BE2C (cell line): ENCODE results near the gene WAC.
"Not testable (repeated sequence)": the region's sequence is repeated elsewhere in the genome, so short reads cannot be mapped to it uniquely, and the experiment has no call there.

Source experiments
- DNase-seq: peaks from one replicate; pipeline ENCODE4 v3.0.0-alpha.2; 2020
- H3K27me3 ChIP-seq: fragments of 250-450 bp; sonication (Bioruptor Pico); 2 replicates; pipeline ENCODE4 v1.5.1; 2020; ENCODE audit warnings: mild to moderate bottlenecking
- H3K36me3 ChIP-seq: fragments of 250-450 bp; sonication (Bioruptor Pico); 2 replicates; pipeline ENCODE4 v1.5.1; 2020; ENCODE audit warnings: mild to moderate bottlenecking
- H3K4me1 ChIP-seq: fragments of 250-450 bp; sonication (Bioruptor Pico); 2 replicates; pipeline ENCODE4 v1.5.1; 2020
- H3K4me3 ChIP-seq: 2 replicates; pipeline ENCODE4 v1.5.1; 2011; ENCODE audit warnings: low read depth, low read length
- H3K9me3 ChIP-seq: fragments of 250-450 bp; sonication (Bioruptor Pico); 2 replicates; pipeline ENCODE4 v1.5.1; 2020
- TF ChIP-seq, protein P1 (sequence below): IDR thresholded peaks from 2 replicates; pipeline ENCODE4 v1.5.1; 2012; ENCODE audit warnings: mild to moderate bottlenecking, low read depth, low read length

The WAC gene

DNA sequence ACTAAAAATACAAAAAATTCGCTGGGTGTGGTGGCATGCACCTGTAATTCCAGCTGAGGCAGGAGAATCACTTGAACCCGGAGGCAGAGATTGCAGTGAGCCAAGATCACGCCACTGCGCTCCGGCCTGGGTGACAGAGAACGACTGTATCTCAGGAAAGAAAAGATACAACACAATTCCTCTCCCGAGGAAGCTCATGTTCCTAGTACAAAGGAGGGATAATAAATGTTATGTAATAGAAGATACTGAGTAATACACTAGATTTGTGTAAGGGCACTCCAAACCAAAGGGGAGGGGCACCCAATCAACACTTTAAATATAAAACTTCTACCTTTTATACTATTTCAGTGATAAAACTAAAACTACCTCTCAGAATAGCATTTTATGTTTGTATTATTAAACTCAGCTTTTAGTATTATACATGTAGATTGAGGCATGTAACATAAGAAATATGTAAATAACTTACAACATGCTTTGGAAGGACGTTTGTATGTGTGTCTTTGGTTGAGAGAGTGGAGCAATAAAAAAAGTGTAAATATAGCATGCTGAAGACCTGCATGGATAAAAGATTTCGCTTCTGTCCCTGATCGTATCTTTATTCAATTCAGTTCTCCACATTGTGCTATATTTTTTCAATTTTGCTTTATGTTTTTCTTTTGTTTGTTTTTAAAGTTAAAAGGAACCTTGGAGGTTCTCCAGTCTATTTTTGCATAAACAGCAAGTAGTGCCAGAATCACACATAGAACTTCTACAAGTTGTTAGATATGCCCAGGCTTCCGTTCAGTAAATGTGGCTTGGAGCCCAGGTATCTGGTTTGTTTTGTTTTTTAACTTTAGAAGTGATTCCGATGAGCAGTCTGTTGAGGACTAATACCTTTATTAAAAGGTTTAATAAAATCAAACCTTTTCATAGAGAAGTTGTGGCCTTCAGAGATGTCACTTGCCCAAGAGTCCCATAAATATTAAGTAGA, 71.9 kb downstream of the WAC start:
- TF ChIP-seq, protein P1, sequence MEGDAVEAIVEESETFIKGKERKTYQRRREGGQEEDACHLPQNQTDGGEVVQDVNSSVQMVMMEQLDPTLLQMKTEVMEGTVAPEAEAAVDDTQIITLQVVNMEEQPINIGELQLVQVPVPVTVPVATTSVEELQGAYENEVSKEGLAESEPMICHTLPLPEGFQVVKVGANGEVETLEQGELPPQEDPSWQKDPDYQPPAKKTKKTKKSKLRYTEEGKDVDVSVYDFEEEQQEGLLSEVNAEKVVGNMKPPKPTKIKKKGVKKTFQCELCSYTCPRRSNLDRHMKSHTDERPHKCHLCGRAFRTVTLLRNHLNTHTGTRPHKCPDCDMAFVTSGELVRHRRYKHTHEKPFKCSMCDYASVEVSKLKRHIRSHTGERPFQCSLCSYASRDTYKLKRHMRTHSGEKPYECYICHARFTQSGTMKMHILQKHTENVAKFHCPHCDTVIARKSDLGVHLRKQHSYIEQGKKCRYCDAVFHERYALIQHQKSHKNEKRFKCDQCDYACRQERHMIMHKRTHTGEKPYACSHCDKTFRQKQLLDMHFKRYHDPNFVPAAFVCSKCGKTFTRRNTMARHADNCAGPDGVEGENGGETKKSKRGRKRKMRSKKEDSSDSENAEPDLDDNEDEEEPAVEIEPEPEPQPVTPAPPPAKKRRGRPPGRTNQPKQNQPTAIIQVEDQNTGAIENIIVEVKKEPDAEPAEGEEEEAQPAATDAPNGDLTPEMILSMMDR = no peak
- no peaks in the 10 kb centered on the region for H3K9me3 ChIP-seq
- H3K4me3 ChIP-seq = no peak overlapping the region
- H3K27me3 ChIP-seq = no peaks in the 10 kb centered on the region
- no peak for DNase-seq
- peaks cover 39% of the 10 kb centered on the region for H3K36me3 ChIP-seq
- H3K4me1 ChIP-seq = no peaks in the 10 kb centered on the region

GRCh38 chr10:28606568-28606967, 73.7 kb downstream of the WAC start:
- Histone ChIP-seq H3K4me1 (no peaks in the 10 kb centered on the region), H3K9me3 (no peaks in the 10 kb centered on the region), H3K27me3 (no peaks in the 10 kb centered on the region), H3K36me3 (peaks cover 43% of the 10 kb centered on the region), H3K4me3 (no peak overlapping the region)
- TF ChIP-seq, protein P1 = no peak
- DNase-seq = no peak

DNA sequence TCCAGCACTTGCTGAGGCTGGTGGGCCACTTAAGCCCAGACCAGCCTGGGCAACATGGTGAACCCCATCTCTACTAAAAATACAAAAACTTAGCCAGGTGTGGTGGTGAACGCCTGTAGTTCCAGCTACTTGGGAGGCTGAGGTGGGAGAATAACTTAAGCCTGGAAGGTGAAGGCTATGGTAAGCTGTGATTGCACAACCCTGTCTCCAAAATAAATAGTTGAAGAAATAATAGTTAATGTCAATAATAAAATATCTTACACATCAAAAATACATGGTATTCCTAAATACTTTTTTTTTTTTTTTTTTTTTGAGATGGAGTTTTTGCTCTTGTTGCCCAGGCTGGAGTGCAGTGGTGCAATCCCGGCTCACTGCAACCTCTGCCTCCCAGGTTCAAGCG, 76.7 kb downstream of the WAC start:
- H3K9me3 ChIP-seq, DNase-seq: not testable (repeated sequence)
- peaks cover 60% of the 10 kb centered on the region for H3K36me3 ChIP-seq

DNA sequence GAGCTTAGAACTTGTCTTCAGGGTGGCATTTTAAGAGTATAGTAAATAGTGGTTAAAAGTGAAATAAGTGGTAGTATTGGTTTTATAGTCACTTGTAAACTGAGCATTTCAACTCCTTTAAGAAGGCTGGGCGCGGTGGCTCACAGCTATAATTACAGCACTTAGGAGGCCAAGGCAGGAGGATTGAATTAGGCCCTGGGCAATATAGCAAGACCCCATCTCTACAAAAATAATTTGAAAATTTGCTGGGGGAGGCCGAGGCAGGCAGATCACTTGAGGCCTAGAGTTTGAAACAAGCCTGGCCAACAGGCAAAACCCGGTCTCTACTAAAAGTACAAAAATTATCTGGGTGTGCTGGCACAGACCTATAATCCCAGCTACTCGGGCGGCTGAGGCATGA, 80.0 kb downstream of the WAC start:
- Histone ChIP-seq H3K36me3 (peaks cover 86% of the 10 kb centered on the region), H3K4me1 (no peaks in the 10 kb centered on the region), H3K9me3 (no peaks in the 10 kb centered on the region), H3K27me3 (no peaks in the 10 kb centered on the region), H3K4me3 (no peak overlapping the region)
- TF ChIP-seq, protein P1 = no peak
- DNase-seq = no peak

More for the DNA sequence above, 76.7 kb downstream of the WAC start:
- not testable (repeated sequence) for H3K27me3 ChIP-seq, H3K4me3 ChIP-seq, H3K4me1 ChIP-seq

- no peaks in the 10 kb centered on the region for H3K4me1 ChIP-seq
- H3K9me3 ChIP-seq = no peaks in the 10 kb centered on the region
- no peak for DNase-seq
- TF ChIP-seq, protein P1 = no peak
- H3K36me3 ChIP-seq = peaks cover 79% of the 10 kb centered on the region
- no peaks in the 10 kb centered on the region for H3K27me3 ChIP-seq
- H3K4me3 ChIP-seq = no peak overlapping the region
These were observed 83.6 kb downstream of the WAC start for GRCh38 chr10:28616514-28616913.

- no peak overlapping the region for H3K4me3 ChIP-seq
- TF ChIP-seq, protein P1 = no peak
- DNase-seq = no peak
- peaks cover 54% of the 10 kb centered on the region for H3K36me3 ChIP-seq
- no peaks in the 10 kb centered on the region for H3K27me3 ChIP-seq
- no peaks in the 10 kb centered on the region for H3K4me1 ChIP-seq
- H3K9me3 ChIP-seq = no peaks in the 10 kb centered on the region
These were observed 86.5 kb downstream of the WAC start for GRCh38 chr10:28619455-28619854.
